ENCODE results near the gene MSI2. TPM values are rescaled to one million over a fixed set of nuclear protein-coding genes. Genes with fewer than 3 reads are reported as not detected.
A peak's percentile ranks its signal among the peaks of the same experiment; 100 is the strongest.

MSI2 gene
- total RNA-seq, 1 donor from 2014 or later = 67.9 TPM

DNA sequence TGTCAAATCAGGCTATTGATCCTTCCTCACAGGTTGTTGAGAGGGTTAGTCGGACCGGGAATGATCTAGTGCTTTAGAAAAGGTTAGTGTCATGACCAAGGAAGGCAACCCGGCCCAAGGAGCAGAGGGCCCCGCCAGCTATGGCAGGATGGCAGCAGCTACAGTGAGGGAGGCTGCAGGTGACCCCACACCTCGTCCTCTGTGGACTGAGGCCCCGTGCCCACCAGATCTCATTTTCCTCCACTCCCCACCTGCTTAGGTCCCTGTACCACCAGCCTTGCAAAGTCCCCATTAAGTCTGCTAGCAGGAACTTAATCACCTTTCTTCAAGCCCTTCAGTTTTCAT lies 381.3 kb downstream of the MSI2 start:
- Mint-ChIP-seq H3K27ac (ENCODE audit: unreplicated experiment) (no peak overlapping the region), H3K9me3 (ENCODE audit: unreplicated experiment) (peaks cover 2% of the 10 kb centered on the region), H3K27me3 (ENCODE audit: low read depth, unreplicated experiment) (no peaks in the 10 kb centered on the region), H3K4me3 (ENCODE audit: unreplicated experiment) (no peak overlapping the region), H3K4me1 (ENCODE audit: low read depth, unreplicated experiment) (no peaks in the 10 kb centered on the region), H3K36me3 (ENCODE audit: low read depth, unreplicated experiment) (peaks cover 24% of the 10 kb centered on the region)
- Histone ChIP-seq H3K27ac (ENCODE audit: low read depth, low read length) (no peak overlapping the region), H3K79me2 (ENCODE audit: insufficient read depth, low read length) (no peaks in the 10 kb centered on the region), H3K27me3 (ENCODE audit: insufficient read depth, low read length) (no peaks in the 10 kb centered on the region), H2AFZ (ENCODE audit: low read depth, low read length) (no peak overlapping the region), H3K4me2 (ENCODE audit: low read length) (peak overlapping the region; percentile 53), H3K4me3 (ENCODE audit: insufficient read depth, low read depth, low read length) (no peak overlapping the region), H3K4me1 (ENCODE audit: insufficient read depth, low read length) (peaks cover 13% of the 10 kb centered on the region), H3K9me3 (ENCODE audit: insufficient read depth, low read depth, low read length) (no peaks in the 10 kb centered on the region), H3K9ac (ENCODE audit: low read length) (no peak overlapping the region), H3K36me3 (ENCODE audit: insufficient read depth, low read length) (no peaks in the 10 kb centered on the region), H4K20me1 (ENCODE audit: insufficient read depth, low read length) (no peaks in the 10 kb centered on the region)
- DNase-seq (ENCODE audit: low read depth) (no peak), FAIRE-seq (no peak)
- no peak for TF ChIP-seq EZH2 (IDR thresholded peaks at IDR 0.05; ENCODE audit: insufficient read depth, low read length)
- TF ChIP-seq, protein P1, sequence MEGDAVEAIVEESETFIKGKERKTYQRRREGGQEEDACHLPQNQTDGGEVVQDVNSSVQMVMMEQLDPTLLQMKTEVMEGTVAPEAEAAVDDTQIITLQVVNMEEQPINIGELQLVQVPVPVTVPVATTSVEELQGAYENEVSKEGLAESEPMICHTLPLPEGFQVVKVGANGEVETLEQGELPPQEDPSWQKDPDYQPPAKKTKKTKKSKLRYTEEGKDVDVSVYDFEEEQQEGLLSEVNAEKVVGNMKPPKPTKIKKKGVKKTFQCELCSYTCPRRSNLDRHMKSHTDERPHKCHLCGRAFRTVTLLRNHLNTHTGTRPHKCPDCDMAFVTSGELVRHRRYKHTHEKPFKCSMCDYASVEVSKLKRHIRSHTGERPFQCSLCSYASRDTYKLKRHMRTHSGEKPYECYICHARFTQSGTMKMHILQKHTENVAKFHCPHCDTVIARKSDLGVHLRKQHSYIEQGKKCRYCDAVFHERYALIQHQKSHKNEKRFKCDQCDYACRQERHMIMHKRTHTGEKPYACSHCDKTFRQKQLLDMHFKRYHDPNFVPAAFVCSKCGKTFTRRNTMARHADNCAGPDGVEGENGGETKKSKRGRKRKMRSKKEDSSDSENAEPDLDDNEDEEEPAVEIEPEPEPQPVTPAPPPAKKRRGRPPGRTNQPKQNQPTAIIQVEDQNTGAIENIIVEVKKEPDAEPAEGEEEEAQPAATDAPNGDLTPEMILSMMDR (IDR thresholded peaks at IDR 0.05; ENCODE audit: insufficient read depth, low read depth, low read length) = no peak

DNA sequence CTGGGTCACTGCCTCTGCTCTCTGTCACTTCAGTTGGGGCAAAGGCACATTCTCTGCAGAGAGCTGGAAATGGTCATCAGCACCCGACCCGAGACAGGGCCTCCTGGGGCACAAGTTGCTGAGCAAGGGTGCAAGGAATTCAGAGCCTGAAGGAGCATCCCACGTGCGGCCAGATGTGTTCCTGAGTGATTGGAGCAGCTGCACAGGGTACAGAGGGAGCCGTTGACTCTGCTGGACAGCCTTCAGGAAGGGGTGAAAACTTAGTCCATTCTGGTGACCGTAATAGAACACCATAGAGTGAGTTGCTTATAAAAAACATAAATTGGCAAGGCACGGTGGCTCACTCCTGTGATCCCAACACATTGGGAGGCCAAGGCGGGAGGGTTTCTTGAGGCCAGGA lies 382.0 kb downstream of the MSI2 start:
- no peaks in the 10 kb centered on the region for H3K4me1 Mint-ChIP-seq (ENCODE audit: low read depth, unreplicated experiment)
- TF ChIP-seq, protein P1 (IDR thresholded peaks at IDR 0.05; ENCODE audit: insufficient read depth, low read depth, low read length) = no peak
- no peak for TF ChIP-seq EZH2 (IDR thresholded peaks at IDR 0.05; ENCODE audit: insufficient read depth, low read length)
- H3K4me1 ChIP-seq (ENCODE audit: insufficient read depth, low read length) = peaks cover 13% of the 10 kb centered on the region

DNA sequence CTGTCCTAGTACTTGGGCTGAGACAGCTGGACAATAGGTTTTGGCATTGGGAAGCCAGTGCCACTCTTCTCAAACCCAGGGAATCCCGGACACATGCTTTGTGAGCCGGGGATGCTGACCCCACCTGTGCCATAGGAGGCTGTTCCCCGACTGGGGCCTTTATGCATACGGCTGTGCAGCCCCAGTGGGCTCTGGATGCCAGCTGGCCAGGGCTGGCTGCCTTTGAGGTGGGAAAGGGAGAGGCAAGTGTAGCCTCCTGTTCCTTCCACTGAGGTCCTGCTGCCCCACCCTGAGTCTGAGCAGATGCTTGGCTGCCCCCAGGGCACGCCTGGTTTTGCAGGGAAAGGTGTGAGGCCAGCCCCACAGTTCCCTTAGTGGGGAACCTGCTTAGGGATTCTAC lies 383.1 kb downstream of the MSI2 start:
- Histone ChIP-seq H3K27ac (ENCODE audit: low read depth, low read length) (no peak overlapping the region), H3K27me3 (ENCODE audit: insufficient read depth, low read length) (no peaks in the 10 kb centered on the region), H4K20me1 (ENCODE audit: insufficient read depth, low read length) (no peaks in the 10 kb centered on the region), H3K79me2 (ENCODE audit: insufficient read depth, low read length) (no peaks in the 10 kb centered on the region), H3K9ac (ENCODE audit: low read length) (no peak overlapping the region), H3K36me3 (ENCODE audit: insufficient read depth, low read length) (no peaks in the 10 kb centered on the region), H3K4me2 (ENCODE audit: low read length) (no peak overlapping the region), H2AFZ (ENCODE audit: low read depth, low read length) (no peak overlapping the region), H3K9me3 (ENCODE audit: insufficient read depth, low read depth, low read length) (no peaks in the 10 kb centered on the region), H3K4me3 (ENCODE audit: insufficient read depth, low read depth, low read length) (no peak overlapping the region), H3K4me1 (ENCODE audit: insufficient read depth, low read length) (peaks cover 13% of the 10 kb centered on the region)
- DNase-seq (ENCODE audit: low read depth) (no peak), FAIRE-seq (no peak)
- no peaks in the 10 kb centered on the region for H3K4me1 Mint-ChIP-seq (ENCODE audit: low read depth, unreplicated experiment)
- TF ChIP-seq, protein P1 (IDR thresholded peaks at IDR 0.05; ENCODE audit: insufficient read depth, low read depth, low read length) = no peak
- no peaks in the 10 kb centered on the region for H3K27me3 Mint-ChIP-seq (ENCODE audit: low read depth, unreplicated experiment)
- peaks cover 12% of the 10 kb centered on the region for H3K36me3 Mint-ChIP-seq (ENCODE audit: low read depth, unreplicated experiment)
- no peak overlapping the region for H3K27ac Mint-ChIP-seq (ENCODE audit: unreplicated experiment)
- peaks cover 1% of the 10 kb centered on the region for H3K9me3 Mint-ChIP-seq (ENCODE audit: unreplicated experiment)
- no peak overlapping the region for H3K4me3 Mint-ChIP-seq (ENCODE audit: unreplicated experiment)

More for the DNA sequence above, 382.0 kb downstream of the MSI2 start:
- no peak overlapping the region for H3K9ac ChIP-seq (ENCODE audit: low read length)
- no peaks in the 10 kb centered on the region for H4K20me1 ChIP-seq (ENCODE audit: insufficient read depth, low read length)
- Mint-ChIP-seq H3K9me3 (ENCODE audit: unreplicated experiment) (peaks cover 2% of the 10 kb centered on the region), H3K4me3 (ENCODE audit: unreplicated experiment) (no peak overlapping the region), H3K27me3 (ENCODE audit: low read depth, unreplicated experiment) (no peaks in the 10 kb centered on the region), H3K36me3 (ENCODE audit: low read depth, unreplicated experiment) (peaks cover 21% of the 10 kb centered on the region), H3K27ac (ENCODE audit: unreplicated experiment) (no peak overlapping the region)
- no peaks in the 10 kb centered on the region for H3K36me3 ChIP-seq (ENCODE audit: insufficient read depth, low read length)
- no peaks in the 10 kb centered on the region for H3K79me2 ChIP-seq (ENCODE audit: insufficient read depth, low read length)
- H2AFZ ChIP-seq (ENCODE audit: low read depth, low read length) = no peak overlapping the region
- no peak overlapping the region for H3K4me2 ChIP-seq (ENCODE audit: low read length)
- FAIRE-seq (no peak), DNase-seq (ENCODE audit: low read depth) (no peak)
- H3K4me3 ChIP-seq (ENCODE audit: insufficient read depth, low read depth, low read length) = no peak overlapping the region
- no peak overlapping the region for H3K27ac ChIP-seq (ENCODE audit: low read depth, low read length)
- H3K9me3 ChIP-seq (ENCODE audit: insufficient read depth, low read depth, low read length) = no peaks in the 10 kb centered on the region
- no peaks in the 10 kb centered on the region for H3K27me3 ChIP-seq (ENCODE audit: insufficient read depth, low read length)
